Measurements from ENCODE around the gene LYSMD4. TPM values are rescaled to one million over a fixed set of nuclear protein-coding genes. Genes with fewer than 3 reads are reported as not detected.
A peak's percentile ranks its signal among the peaks of the same experiment; 100 is the strongest.

Gene LYSMD4
- total and polyA plus RNA-seq, 2 of the 13 experiments (the other 11 are each of a cell fraction or from before 2014, with no cell fraction given), result 7.4 to 8.5 TPM

GRCh38 chr15:99732751-99733267 is 428 bp downstream of the LYSMD4 start (continued):
- no peak for TF ChIP-seq ATF2 (CRISPR knock-in tag; IDR thresholded peaks at IDR 0.05)
- TF ChIP-seq ZNF772 (CRISPR knock-in tag; IDR thresholded peaks at IDR 0.05), result 0 out of 2 replicates have a peak, but pooled peaks have one; percentile 14
- no peak for TF ChIP-seq ZFP41 (CRISPR knock-in tag; IDR thresholded peaks at IDR 0.05; ENCODE audit: borderline replicate concordance)
- TF ChIP-seq ZNF749 (CRISPR knock-in tag; IDR thresholded peaks at IDR 0.05; ENCODE audit: borderline replicate concordance), result no peak
- no peak for TF ChIP-seq MNT (IDR thresholded peaks at IDR 0.05)
- TF ChIP-seq RAD21 (CRISPR knock-in tag; IDR thresholded peaks at IDR 0.05), result peak; percentile 17; the same call in 1 of the 2 replicates
- no peak for TF ChIP-seq ZBTB21 (CRISPR knock-in tag; IDR thresholded peaks at IDR 0.05)
- no peak for TF ChIP-seq MLLT10 (CRISPR knock-in tag; IDR thresholded peaks at IDR 0.05)
- no peak for TF ChIP-seq HNF1A (IDR thresholded peaks at IDR 0.05; ENCODE audit: low read depth)
- no peak for TF ChIP-seq HNF1A (CRISPR knock-in tag; IDR thresholded peaks at IDR 0.05; ENCODE audit: borderline replicate concordance)
- TF ChIP-seq HES4 (CRISPR knock-in tag; IDR thresholded peaks at IDR 0.05; ENCODE audit: borderline replicate concordance), result no peak
- no peak for TF ChIP-seq ZNF44 (CRISPR knock-in tag; IDR thresholded peaks at IDR 0.05)
- peak; percentile 26 for TF ChIP-seq HNRNPK (IDR thresholded peaks at IDR 0.05; ENCODE audit: low read depth, low read length, poor library complexity, severe bottlenecking)
- TF ChIP-seq TMF1 (CRISPR knock-in tag; IDR thresholded peaks at IDR 0.05; ENCODE audit: low read depth), result 0 out of 2 replicates have a peak, but pooled peaks have one; percentile 8
- TF ChIP-seq TFE3 (CRISPR knock-in tag; IDR thresholded peaks at IDR 0.05), result no peak
- no peak for TF ChIP-seq ZNF678 (CRISPR knock-in tag; IDR thresholded peaks at IDR 0.05)
- TF ChIP-seq E2F2 (CRISPR knock-in tag; IDR thresholded peaks at IDR 0.05; ENCODE audit: borderline replicate concordance), result 0 out of 2 replicates have a peak, but pooled peaks have one; percentile 35
- peak; percentile 31 for TF ChIP-seq ZNF547 (CRISPR knock-in tag; IDR thresholded peaks at IDR 0.05)
- TF ChIP-seq ZNF576 (CRISPR knock-in tag; IDR thresholded peaks at IDR 0.05), result no peak
- no peak for TF ChIP-seq BRD4 (CRISPR knock-in tag; IDR thresholded peaks at IDR 0.05)
- TF ChIP-seq ZNF879 (CRISPR knock-in tag; IDR thresholded peaks at IDR 0.05), result peak; percentile 79; the same call in 1 of the 2 replicates

Measured in HepG2 (cell line).